Activated CD4-positive, alpha-beta memory T cell treated with anti-CD3 and anti-CD28 coated beads for 36 hours (primary cell): ENCODE data around the gene MAN1B1. TPM values are rescaled to one million over a fixed set of nuclear protein-coding genes. Genes with fewer than 3 reads are reported as not detected.
A peak's percentile ranks its signal among the peaks of the same experiment; 100 is the strongest.

Experiments
- CTCF ChIA-PET: fragments of 350-600 bp; sonication (Branson Sonifier 250); formaldehyde crosslinking; loops from one replicate; lab custom pipeline; 2021; ENCODE audit warnings: antibody characterized with exemption, inconsistent platforms; lab: Charles Lee
- POLR2A ChIA-PET: fragments of 350-600 bp; sonication (Branson Sonifier 250); formaldehyde crosslinking; loops from one replicate; lab custom pipeline; 2021; ENCODE audit warnings: antibody characterized with exemption; lab: Charles Lee
- DNase-seq: peaks from one replicate; pipeline ENCODE4 v3.0.0-alpha.2; 2020
- H3K27ac Mint-ChIP-seq: one replicate; pipeline ENCODE4 v1.8.0; 2021; ENCODE audit warnings: mixed read lengths
- H3K27me3 Mint-ChIP-seq: one replicate; pipeline ENCODE4 v1.8.0; 2021; ENCODE audit warnings: mixed read lengths
- H3K36me3 Mint-ChIP-seq: one replicate; pipeline ENCODE4 v1.8.0; 2021; ENCODE audit warnings: mixed read lengths
- H3K4me1 Mint-ChIP-seq: one replicate; pipeline ENCODE4 v1.8.0; 2021; ENCODE audit warnings: low read depth, mixed read lengths
- H3K4me3 Mint-ChIP-seq: one replicate; pipeline ENCODE4 v1.8.0; 2021; ENCODE audit warnings: mild to moderate bottlenecking, mixed read lengths
- H3K9me3 Mint-ChIP-seq: one replicate; pipeline ENCODE4 v1.8.0; 2021; ENCODE audit warnings: mixed read lengths
- intact Hi-C: fragments of 100-400 bp; cut with micrococcal nuclease; formaldehyde crosslinking; loops from one replicate; pipeline ENCODE4 v1.15.1; 2023
- total RNA-seq, 2 experiments: library from RNA; stranded (reverse); gene quantifications; one replicate each; pipeline ENCODE4 v1.2.3, GENCODE V29; 2021

MAN1B1 gene
- total RNA-seq, 2 experiments from 2014 or later: 32.9 to 33.1 TPM

- ChIA-PET POLR2A (no interaction called here), CTCF (interaction anchor here (0.6 to 10.6 kb wide), 22 partner anchors 9 to 286 kb away, joined by 3 to 208 read pairs (median 4); partner anchors contain the start of genes ABCA2, FUT7, MAN1B1 and NPDC1)
- intact Hi-C loops: no loop called here
- DNase-seq: peak; percentile 68
- Mint-ChIP-seq H3K27me3 (no peaks in the 10 kb centered on the region), H3K27ac (peak overlapping the region; percentile 44), H3K4me1 (peaks cover 4% of the 10 kb centered on the region), H3K36me3 (no peaks in the 10 kb centered on the region), H3K9me3 (no peaks in the 10 kb centered on the region), H3K4me3 (no peak overlapping the region)
Measured at GRCh38 chr9:137064027-137064879, 22.5 kb upstream of the MAN1B1 start.

GRCh38 chr9:137064880-137065164 is 22.0 kb upstream of the MAN1B1 start:
- POLR2A ChIA-PET: no interaction called here
- no peaks in the 10 kb centered on the region for H3K36me3 Mint-ChIP-seq
- H3K27ac Mint-ChIP-seq: no peak overlapping the region
- no peaks in the 10 kb centered on the region for H3K9me3 Mint-ChIP-seq
- intact Hi-C loops: loop anchor here (5.0 kb wide), 1 partner anchor 38 kb away; the partner anchor contains the start of gene ABCA2
- CTCF ChIA-PET: interaction anchor here (0.9 to 10.6 kb wide), 13 partner anchors 9 to 287 kb away, joined by 3 to 208 read pairs (median 10); partner anchors contain the start of genes ABCA2, FUT7, MAN1B1 and NPDC1
- H3K4me3 Mint-ChIP-seq: no peak overlapping the region
- H3K27me3 Mint-ChIP-seq: no peaks in the 10 kb centered on the region
- no peak for DNase-seq
- peaks cover 4% of the 10 kb centered on the region for H3K4me1 Mint-ChIP-seq

- Mint-ChIP-seq H3K36me3 (no peaks in the 10 kb centered on the region), H3K4me1 (peaks cover 4% of the 10 kb centered on the region), H3K27me3 (no peaks in the 10 kb centered on the region), H3K27ac (no peak overlapping the region), H3K4me3 (no peak overlapping the region), H3K9me3 (no peaks in the 10 kb centered on the region)
- intact Hi-C loops: loop anchor here (5.0 kb wide), 1 partner anchor 38 kb away; the partner anchor contains the start of gene ABCA2
- ChIA-PET POLR2A (no interaction called here), CTCF (interaction anchor here (0.8 to 10.6 kb wide), 6 partner anchors 10 to 35 kb away, joined by 3 to 208 read pairs (median 43); partner anchors contain the start of genes ABCA2, FUT7, MAN1B1 and NPDC1)
- DNase-seq: no peak
Measured at GRCh38 chr9:137065336-137065967, 21.3 kb upstream of the MAN1B1 start.

GRCh38 chr9:137066096-137066861 is 20.5 kb upstream of the MAN1B1 start:
- Mint-ChIP-seq H3K4me3 (no peak overlapping the region), H3K9me3 (no peaks in the 10 kb centered on the region), H3K36me3 (no peaks in the 10 kb centered on the region), H3K27ac (no peak overlapping the region), H3K27me3 (no peaks in the 10 kb centered on the region), H3K4me1 (peaks cover 8% of the 10 kb centered on the region)
- DNase-seq: no peak
- ChIA-PET CTCF (interaction anchor here (0.7 to 10.6 kb wide), 12 partner anchors 8 to 243 kb away, joined by 3 to 208 read pairs (median 12); partner anchors contain the start of genes ABCA2, FUT7, MAN1B1 and NPDC1), POLR2A (interaction anchor here (0.6 kb wide), 1 partner anchor 20 kb away, joined by 3 read pairs; no protein-coding TSS in a partner anchor)
- intact Hi-C loops: loop anchor here (5.0 kb wide), 1 partner anchor 39 kb away; the partner anchor contains the start of gene ABCA2

- H3K9me3 Mint-ChIP-seq: no peaks in the 10 kb centered on the region
- POLR2A ChIA-PET: interaction anchor here (1.0 to 4.3 kb wide), 3 partner anchors 10 to 74 kb away, joined by 3 to 27 read pairs (median 3); partner anchors contain the start of gene MAN1B1
- CTCF ChIA-PET: interaction anchor here (0.7 to 10.6 kb wide), 29 partner anchors 8 to 290 kb away, joined by 3 to 208 read pairs (median 4); partner anchors contain the start of genes ABCA2, FUT7, LRRC26 and MAN1B1
- no peaks in the 10 kb centered on the region for H3K27me3 Mint-ChIP-seq
- no peaks in the 10 kb centered on the region for H3K36me3 Mint-ChIP-seq
- intact Hi-C loops: loop anchor here (2.0 to 5.0 kb wide), 2 partner anchors 21 to 41 kb away; partner anchors contain the start of genes ABCA2 and NPDC1
- H3K4me3 Mint-ChIP-seq: peak overlapping the region; percentile 4
- peaks cover 8% of the 10 kb centered on the region for H3K4me1 Mint-ChIP-seq
- DNase-seq: peak; percentile 91
- H3K27ac Mint-ChIP-seq: peak overlapping the region; percentile 29
Measured at GRCh38 chr9:137067860-137068538, 18.8 kb upstream of the MAN1B1 start.

GRCh38 chr9:137068539-137069507 is 18.0 kb upstream of the MAN1B1 start:
- no peaks in the 10 kb centered on the region for H3K27me3 Mint-ChIP-seq
- ChIA-PET POLR2A (interaction anchor here (1.2 to 4.3 kb wide), 4 partner anchors 9 to 172 kb away, joined by 3 to 27 read pairs (median 6); partner anchors contain the start of genes MAN1B1 and TUBB4B), CTCF (interaction anchor here (0.7 to 10.6 kb wide), 27 partner anchors 9 to 291 kb away, joined by 3 to 208 read pairs (median 4); partner anchors contain the start of genes ABCA2, DPP7, FUT7 and LRRC26)
- peak overlapping the region; percentile 52 for H3K4me3 Mint-ChIP-seq
- peaks cover 8% of the 10 kb centered on the region for H3K4me1 Mint-ChIP-seq
- intact Hi-C loops: loop anchor here (2.0 to 5.0 kb wide), 2 partner anchors 22 to 42 kb away; partner anchors contain the start of genes ABCA2 and NPDC1
- H3K36me3 Mint-ChIP-seq: no peaks in the 10 kb centered on the region
- H3K9me3 Mint-ChIP-seq: no peaks in the 10 kb centered on the region
- no peak for DNase-seq
- no peak overlapping the region for H3K27ac Mint-ChIP-seq

- peak overlapping the region; percentile 52 for H3K4me3 Mint-ChIP-seq
- ChIA-PET CTCF (interaction anchor here (0.7 to 10.6 kb wide), 9 partner anchors 14 to 530 kb away, joined by 3 to 208 read pairs (median 10); partner anchors contain the start of genes ABCA2, DPP7, FUT7 and MAN1B1), POLR2A (interaction anchor here (1.0 to 4.3 kb wide), 5 partner anchors 17 to 262 kb away, joined by 3 to 27 read pairs (median 5); partner anchors contain the start of genes MAN1B1 and TUBB4B)
- H3K27ac Mint-ChIP-seq: no peak overlapping the region
- no peaks in the 10 kb centered on the region for H3K36me3 Mint-ChIP-seq
- no peaks in the 10 kb centered on the region for H3K9me3 Mint-ChIP-seq
- H3K27me3 Mint-ChIP-seq: no peaks in the 10 kb centered on the region
- H3K4me1 Mint-ChIP-seq: peaks cover 8% of the 10 kb centered on the region
- no peak for DNase-seq
- intact Hi-C loops: loop anchor here (2.0 to 5.0 kb wide), 4 partner anchors 17 to 522 kb away; partner anchors contain the start of genes ABCA2, MAN1B1, NOTCH1 and NPDC1
Measured at GRCh38 chr9:137069508-137070091, 17.2 kb upstream of the MAN1B1 start.

- POLR2A ChIA-PET: interaction anchor here (0.6 to 4.3 kb wide), 11 partner anchors 16 to 263 kb away, joined by 3 to 27 read pairs (median 4); partner anchors contain the start of genes MAN1B1, NRARP and TUBB4B
- CTCF ChIA-PET: interaction anchor here (1.0 to 10.6 kb wide), 7 partner anchors 15 to 531 kb away, joined by 3 to 208 read pairs (median 12); partner anchors contain the start of genes ABCA2, FUT7, MAN1B1 and NPDC1
- DNase-seq: peak; percentile 90
- Mint-ChIP-seq H3K4me1 (peaks cover 8% of the 10 kb centered on the region), H3K36me3 (no peaks in the 10 kb centered on the region), H3K27ac (no peak within 1 kb of the TSS), H3K4me3 (peak within 1 kb of the TSS; percentile 61), H3K27me3 (no peaks in the 10 kb centered on the region), H3K9me3 (no peaks in the 10 kb centered on the region)
- intact Hi-C loops: loop anchor here (2.0 to 5.0 kb wide), 2 partner anchors 16 to 523 kb away; partner anchors contain the start of genes MAN1B1 and NOTCH1
Measured at GRCh38 chr9:137070201-137070905, 16.4 kb upstream of the MAN1B1 start, which contains the start of gene SAPCD2. Gene SAPCD2 (minus strand): TSS chr9:137070557. CDS start chr9:137070460, 97 bp downstream.
